ENCODE results near the gene IQSEC1. TPM values are rescaled to one million over a fixed set of nuclear protein-coding genes. Genes with fewer than 3 reads are reported as not detected.

The IQSEC1 gene
- total and polyA plus RNA-seq, 10 of the 15 experiments (the other 5 are each of a cell fraction or from before 2014, with no cell fraction given): 0.92 to 55.2 (median 8.5) TPM

DNA sequence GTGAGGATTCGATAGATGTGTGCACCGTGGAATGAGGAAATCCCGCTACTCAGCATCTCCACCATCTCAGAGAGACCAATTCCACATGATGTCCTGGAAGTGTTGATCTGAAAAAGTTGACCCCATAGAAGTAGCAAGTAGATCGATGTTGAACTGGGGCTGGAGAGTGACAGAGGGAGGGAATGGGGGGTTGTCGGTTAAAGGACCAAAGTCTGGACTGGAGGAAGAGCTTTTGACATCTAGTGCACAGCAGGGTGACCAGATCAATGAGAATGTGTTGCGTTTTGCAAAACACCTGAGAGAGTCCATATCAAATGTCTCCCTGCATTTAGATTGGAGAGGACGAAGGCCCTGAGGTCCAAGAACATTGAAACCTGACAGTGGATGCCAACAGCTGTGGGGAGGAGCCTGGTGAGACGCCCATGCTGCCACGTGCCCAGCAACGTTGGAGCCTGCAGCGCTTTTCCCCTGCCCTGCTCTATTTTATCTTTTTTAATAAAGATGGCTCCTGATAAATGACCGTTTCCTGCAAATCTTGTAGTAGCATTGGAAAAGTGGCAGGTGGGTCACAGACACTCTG is 201.7 kb downstream of the IQSEC1 start:
- in situ Hi-C loops (cut with MboI): loop anchor here (5.0 kb wide), 1 partner anchor 959 kb away; no protein-coding TSS in a partner anchor
- H3K4me2 ChIP-seq (ENCODE audit: control insufficient read depth, insufficient read depth): no peak overlapping the region
- peaks cover 32% of the 10 kb centered on the region for H3K4me1 ChIP-seq (ENCODE audit: control insufficient read depth, insufficient read depth, low read length)
- POLR2A ChIA-PET: interaction anchor here (2.8 kb wide), 1 partner anchor 18 kb away, joined by 7 read pairs; no protein-coding TSS in a partner anchor
- ATAC-seq (no peak), DNase-seq (ENCODE audit: low read depth, low spot score) (no peak), FAIRE-seq (no peak)
- H3K79me2 ChIP-seq (ENCODE audit: control insufficient read depth, insufficient read depth, low read length): no peaks in the 10 kb centered on the region
- BruUV-seq (replicated peaks): no TSS peak
- RAD21 ChIA-PET (ENCODE audit: unreplicated experiment): interaction anchor here (1.1 to 2.4 kb wide), 4 partner anchors 14 to 20 kb away, joined by 5 to 9 read pairs (median 7); no protein-coding TSS in a partner anchor
- intact Hi-C loops (cut with micrococcal nuclease; ENCODE audit: unreplicated experiment): no loop called here
- no peaks in the 10 kb centered on the region for H3K9me3 ChIP-seq (replicated peaks; ENCODE audit: control insufficient read depth, insufficient read depth, low read length)
- H3K4me3 ChIP-seq: no peak overlapping the region
- H3K27ac ChIP-seq (ENCODE audit: control insufficient read depth, insufficient read depth): no peak overlapping the region
- H4K20me1 ChIP-seq (ENCODE audit: control insufficient read depth, insufficient read depth): no peaks in the 10 kb centered on the region
- TF ChIP-seq BHLHE40 (IDR thresholded peaks at IDR 0.05; ENCODE audit: borderline replicate concordance in 1 of 2, low read depth in 2 of 2, low read length in 1 of 2) (no peak), BCL11A (IDR thresholded peaks at IDR 0.05; ENCODE audit: low read depth, low read length) (no peak), TCF7 (IDR thresholded peaks at IDR 0.05; ENCODE audit: borderline replicate concordance) (no peak), ZNF24 (IDR thresholded peaks at IDR 0.05) (no peak), KDM1A (IDR thresholded peaks at IDR 0.05; ENCODE audit: borderline replicate concordance) (no peak)
- SMC1A ChIA-PET (ENCODE audit: uncharacterized antibody, unreplicated experiment): interaction anchor here (6.7 kb wide), 1 partner anchor 17 kb away, joined by 103 read pairs; no protein-coding TSS in a partner anchor
- 38% methylated on average over 12 of the region's 12 CpGs for WGBS (ENCODE audit: insufficient coverage, insufficient replicate concordance, low lambda C conversion rate, missing lambda C conversion rate)
- H2AFZ ChIP-seq (ENCODE audit: control insufficient read depth, low read depth, low read length): no peak overlapping the region
- no peaks in the 10 kb centered on the region; a peak in 1 of 4 replicates for H3K27me3 ChIP-seq (replicated peaks in 1 of 2; ENCODE audit: control insufficient read depth in 2 of 2, insufficient read depth in 2 of 2, low read length in 1 of 2)
- H3K9ac ChIP-seq (ENCODE audit: control insufficient read depth, insufficient read depth, low read length): no peak overlapping the region
- no peaks in the 10 kb centered on the region for H3K36me3 ChIP-seq (ENCODE audit: control insufficient read depth in 2 of 2, insufficient read depth in 2 of 2, low read length in 1 of 2)
- CTCF ChIA-PET: interaction anchor here (0.7 to 15.3 kb wide), 5 partner anchors 9 to 113 kb away, joined by 3 to 271 read pairs (median 4); partner anchors contain the start of gene RPL32

- no peaks in the 10 kb centered on the region for H3K36me3 ChIP-seq (ENCODE audit: control insufficient read depth in 2 of 2, insufficient read depth in 2 of 2, low read length in 1 of 2)
- H3K79me2 ChIP-seq (ENCODE audit: control insufficient read depth, insufficient read depth, low read length): no peaks in the 10 kb centered on the region
- 22% methylated on average over 9 of the region's 9 CpGs for WGBS (ENCODE audit: insufficient coverage, insufficient replicate concordance, low lambda C conversion rate, missing lambda C conversion rate)
- H3K27me3 ChIP-seq (replicated peaks in 1 of 2; ENCODE audit: control insufficient read depth in 2 of 2, insufficient read depth in 2 of 2, low read length in 1 of 2): no peaks in the 10 kb centered on the region; a peak in 1 of 4 replicates
- H2AFZ ChIP-seq (ENCODE audit: control insufficient read depth, low read depth, low read length): peak overlapping the region; percentile 65
- no peaks in the 10 kb centered on the region for H4K20me1 ChIP-seq (ENCODE audit: control insufficient read depth, insufficient read depth)
- H3K4me1 ChIP-seq (ENCODE audit: control insufficient read depth, insufficient read depth, low read length): peaks cover 32% of the 10 kb centered on the region
- peak; percentile 85 for FAIRE-seq
- H3K9me3 ChIP-seq (replicated peaks; ENCODE audit: control insufficient read depth, insufficient read depth, low read length): no peaks in the 10 kb centered on the region
- intact Hi-C loops (cut with micrococcal nuclease; ENCODE audit: unreplicated experiment): no loop called here
- POLR2A ChIA-PET: interaction anchor here (2.8 kb wide), 1 partner anchor 19 kb away, joined by 7 read pairs; no protein-coding TSS in a partner anchor
- in situ Hi-C loops (cut with MboI): loop anchor here (5.0 kb wide), 1 partner anchor 959 kb away; no protein-coding TSS in a partner anchor
- DNase-seq (ENCODE audit: low read depth, low spot score): no peak
- H3K4me2 ChIP-seq (ENCODE audit: control insufficient read depth, insufficient read depth): peak overlapping the region; percentile 75
- SMC1A ChIA-PET (ENCODE audit: uncharacterized antibody, unreplicated experiment): interaction anchor here (6.7 kb wide), 1 partner anchor 18 kb away, joined by 103 read pairs; no protein-coding TSS in a partner anchor
- CTCF ChIA-PET: interaction anchor here (0.7 to 15.3 kb wide), 6 partner anchors 9 to 113 kb away, joined by 3 to 271 read pairs (median 4); partner anchors contain the start of gene RPL32
- peak overlapping the region; percentile 37 for H3K27ac ChIP-seq (ENCODE audit: control insufficient read depth, insufficient read depth)
- peak; percentile 75 for ATAC-seq
- H3K4me3 ChIP-seq: peak overlapping the region; percentile 10; the same call in 1 of the 2 replicates
- BruUV-seq (replicated peaks): no TSS peak
- H3K9ac ChIP-seq (ENCODE audit: control insufficient read depth, insufficient read depth, low read length): no peak overlapping the region
- RAD21 ChIA-PET (ENCODE audit: unreplicated experiment): interaction anchor here (1.1 to 2.4 kb wide), 4 partner anchors 14 to 21 kb away, joined by 5 to 9 read pairs (median 7); no protein-coding TSS in a partner anchor
- TF ChIP-seq EED (IDR thresholded peaks at IDR 0.05; ENCODE audit: low read depth) (no peak), STAT1 (conservative IDR thresholded peaks at IDR 0.05) (no peak), RCOR1 (conservative IDR thresholded peaks at IDR 0.05; ENCODE audit: low read depth, low read length) (no peak), CREB1 (IDR thresholded peaks at IDR 0.05; ENCODE audit: low read depth) (peak; percentile 62; the same call in 1 of the 2 replicates), CREM (IDR thresholded peaks at IDR 0.05; ENCODE audit: low read depth) (peak; percentile 59; the same call in 1 of the 2 replicates), ATF7 (IDR thresholded peaks at IDR 0.05; ENCODE audit: low read depth) (peak; percentile 70), MTA3 (IDR thresholded peaks at IDR 0.05; ENCODE audit: borderline replicate concordance, low read length) (no peak)
- TF ChIP-seq, protein P1, sequence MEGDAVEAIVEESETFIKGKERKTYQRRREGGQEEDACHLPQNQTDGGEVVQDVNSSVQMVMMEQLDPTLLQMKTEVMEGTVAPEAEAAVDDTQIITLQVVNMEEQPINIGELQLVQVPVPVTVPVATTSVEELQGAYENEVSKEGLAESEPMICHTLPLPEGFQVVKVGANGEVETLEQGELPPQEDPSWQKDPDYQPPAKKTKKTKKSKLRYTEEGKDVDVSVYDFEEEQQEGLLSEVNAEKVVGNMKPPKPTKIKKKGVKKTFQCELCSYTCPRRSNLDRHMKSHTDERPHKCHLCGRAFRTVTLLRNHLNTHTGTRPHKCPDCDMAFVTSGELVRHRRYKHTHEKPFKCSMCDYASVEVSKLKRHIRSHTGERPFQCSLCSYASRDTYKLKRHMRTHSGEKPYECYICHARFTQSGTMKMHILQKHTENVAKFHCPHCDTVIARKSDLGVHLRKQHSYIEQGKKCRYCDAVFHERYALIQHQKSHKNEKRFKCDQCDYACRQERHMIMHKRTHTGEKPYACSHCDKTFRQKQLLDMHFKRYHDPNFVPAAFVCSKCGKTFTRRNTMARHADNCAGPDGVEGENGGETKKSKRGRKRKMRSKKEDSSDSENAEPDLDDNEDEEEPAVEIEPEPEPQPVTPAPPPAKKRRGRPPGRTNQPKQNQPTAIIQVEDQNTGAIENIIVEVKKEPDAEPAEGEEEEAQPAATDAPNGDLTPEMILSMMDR (IDR thresholded peaks at IDR 0.05 in 2 of 3, conservative IDR thresholded peaks at IDR 0.05 in 1 of 3; ENCODE audit: control insufficient read depth in 2 of 3, extremely low read depth in 1 of 3, insufficient read depth in 1 of 3, low read depth in 3 of 3, low read length in 3 of 3): 0 out of 6 replicates have a peak, but pooled peaks of 1 of the 3 experiments have one; percentile 6
These were observed 202.3 kb downstream of the IQSEC1 start for GRCh38 chr3:12870942-12871341.

All from GM12878 (cell line).